HG02798 (cell line): ENCODE data around the gene DNAJC28.
A peak's percentile ranks its signal among the peaks of the same experiment; 100 is the strongest.
"Not testable (repeated sequence)": the region's sequence is repeated elsewhere in the genome, so short reads cannot be mapped to it uniquely, and the experiment has no call there.

ENCODE experiments used
- ATAC-seq: cut with Tn5 transposase; IDR thresholded peaks from one replicate; pipeline ENCODE4 v1.9.1; 2021; ENCODE audit warnings: mild to moderate bottlenecking; ENCODE audit not compliant: unreplicated experiment, poor library complexity

DNAJC28 gene

GRCh38 chr21:33481314-33481943 lies 10.1 kb downstream of the DNAJC28 start:
- no peak for ATAC-seq

- no peak for ATAC-seq
Observed at GRCh38 chr21:33480481-33481103, 10.9 kb downstream of the DNAJC28 start.

GRCh38 chr21:33479679-33480480 lies 11.6 kb downstream of the DNAJC28 start, which contains the start of gene TMEM50B:
TMEM50B (minus strand) TSS chr21:33479974; CDS start chr21:33468885, 11,089 bp downstream.
- ATAC-seq: peak; percentile 95

GRCh38 chr21:33478935-33479678 lies 12.4 kb downstream of the DNAJC28 start:
- peak; percentile 14 for ATAC-seq

GRCh38 chr21:33478182-33478581 lies 13.3 kb downstream of the DNAJC28 start:
- ATAC-seq: no peak

GRCh38 chr21:33477066-33477465 lies 14.4 kb downstream of the DNAJC28 start:
- no peak for ATAC-seq

GRCh38 chr21:33473344-33473743 lies 18.2 kb downstream of the DNAJC28 start:
- no peak for ATAC-seq

GRCh38 chr21:33470701-33471100 lies 20.8 kb downstream of the DNAJC28 start:
- ATAC-seq: no peak

- not testable (repeated sequence) for ATAC-seq
Observed at GRCh38 chr21:33469183-33469582, 22.3 kb downstream of the DNAJC28 start.

- ATAC-seq: no peak
Observed at GRCh38 chr21:33461538-33462250, 29.8 kb downstream of the DNAJC28 start.

GRCh38 chr21:33458861-33459260 lies 32.7 kb downstream of the DNAJC28 start:
- no peak for ATAC-seq

- no peak for ATAC-seq
Observed at GRCh38 chr21:33455686-33456446, 35.6 kb downstream of the DNAJC28 start.

- ATAC-seq: no peak
Observed at GRCh38 chr21:33452362-33452761, 39.2 kb downstream of the DNAJC28 start.

GRCh38 chr21:33451634-33452071 lies 39.9 kb downstream of the DNAJC28 start:
- ATAC-seq: no peak

GRCh38 chr21:33449616-33450015 lies 41.9 kb downstream of the DNAJC28 start:
- ATAC-seq: no peak

GRCh38 chr21:33446620-33447019 lies 44.9 kb downstream of the DNAJC28 start:
- not testable (repeated sequence) for ATAC-seq

GRCh38 chr21:33444499-33444898 lies 47.0 kb downstream of the DNAJC28 start:
- no peak for ATAC-seq

GRCh38 chr21:33443194-33443593 lies 48.3 kb downstream of the DNAJC28 start:
- ATAC-seq: no peak
